Pulmonary artery endothelial cell (primary cell): ENCODE measurements around the gene TPST2. TPM values are rescaled to one million over a fixed set of nuclear protein-coding genes. Genes with fewer than 3 reads are reported as not detected.

Experiments
- DNase-seq: peaks from one replicate; pipeline ENCODE4 v3.0.0-alpha.2; 2011; ENCODE audit warnings: low read depth, low spot score
- total RNA-seq: library from RNA; depleted of rRNA; stranded (reverse); fragments of >200 nt; gene quantifications from 2 replicates; pipeline ENCODE4 v1.2.3, GENCODE V29; 2014

Gene TPST2
- total RNA-seq, 1 donor from 2014 or later, result 33.6 TPM

- no peak for DNase-seq
These were observed 21.1 kb upstream of the TPST2 start for GRCh38 chr22:26610996-26611395.

- DNase-seq, result no peak
These were observed 20.4 kb upstream of the TPST2 start for GRCh38 chr22:26610072-26610958.

DNA sequence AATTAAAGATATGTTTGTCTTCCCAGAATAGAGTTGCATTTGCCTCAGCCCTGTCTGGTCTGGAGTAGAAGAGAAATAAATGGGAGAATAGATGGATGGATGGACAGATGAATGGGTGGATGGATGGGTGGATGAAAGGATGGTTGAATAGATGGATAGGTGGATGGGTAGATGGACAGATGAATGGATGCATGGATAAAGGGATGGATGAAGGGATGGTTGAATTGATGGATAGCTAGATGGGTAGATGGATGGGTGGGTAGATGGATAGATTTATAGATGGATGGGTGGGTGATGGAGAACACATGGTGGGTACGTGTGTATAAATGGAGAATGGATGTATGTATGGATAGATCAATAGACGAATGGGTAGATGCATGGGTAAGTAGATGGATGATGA is 19.4 kb upstream of the TPST2 start:
- DNase-seq, result no peak

DNA sequence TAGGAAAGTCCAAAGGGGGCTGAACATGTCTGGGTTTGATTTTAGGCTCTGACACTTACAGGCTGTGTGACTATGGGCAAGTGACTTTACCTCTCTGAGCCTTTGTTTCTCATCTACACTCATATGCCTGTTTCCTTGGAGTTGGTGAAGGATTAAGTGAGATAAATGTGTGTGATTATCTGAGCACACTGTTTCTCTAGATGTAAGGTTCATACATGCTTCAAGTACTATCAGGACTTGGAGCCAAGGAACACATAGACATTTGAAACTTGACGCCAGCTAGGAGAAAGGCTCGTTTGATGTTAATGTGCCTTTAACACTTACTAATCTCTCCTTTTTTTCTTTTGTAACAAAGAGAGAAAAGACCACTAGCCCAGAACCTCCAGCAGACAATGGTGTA is 18.2 kb upstream of the TPST2 start:
- DNase-seq, result no peak

GRCh38 chr22:26606611-26607010 is 16.7 kb upstream of the TPST2 start:
- no peak for DNase-seq

DNA sequence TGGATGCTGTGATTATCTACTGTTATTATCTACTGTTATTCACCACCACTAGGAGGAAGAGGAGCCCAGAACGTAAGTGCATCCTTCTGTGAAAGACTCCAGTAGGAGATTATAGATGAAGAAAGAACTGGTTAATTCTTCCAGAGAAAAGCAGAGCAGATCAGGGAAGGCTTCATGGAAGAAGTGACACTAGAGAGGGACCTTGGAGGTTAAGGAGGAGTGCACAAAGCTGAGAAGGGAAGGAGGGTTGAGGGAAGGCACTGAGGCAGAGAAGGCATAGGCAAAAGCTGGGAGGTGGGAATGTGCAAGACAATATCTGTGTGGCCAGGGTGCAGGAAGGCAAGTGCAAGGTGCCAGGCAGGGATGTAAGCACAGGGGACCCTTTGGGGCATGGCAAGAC is 14.4 kb upstream of the TPST2 start:
- no peak for DNase-seq

GRCh38 chr22:26602127-26602526 is 12.2 kb upstream of the TPST2 start:
- DNase-seq, result no peak

- no peak for DNase-seq
These were observed 11.8 kb upstream of the TPST2 start for GRCh38 chr22:26601726-26602125.

DNA sequence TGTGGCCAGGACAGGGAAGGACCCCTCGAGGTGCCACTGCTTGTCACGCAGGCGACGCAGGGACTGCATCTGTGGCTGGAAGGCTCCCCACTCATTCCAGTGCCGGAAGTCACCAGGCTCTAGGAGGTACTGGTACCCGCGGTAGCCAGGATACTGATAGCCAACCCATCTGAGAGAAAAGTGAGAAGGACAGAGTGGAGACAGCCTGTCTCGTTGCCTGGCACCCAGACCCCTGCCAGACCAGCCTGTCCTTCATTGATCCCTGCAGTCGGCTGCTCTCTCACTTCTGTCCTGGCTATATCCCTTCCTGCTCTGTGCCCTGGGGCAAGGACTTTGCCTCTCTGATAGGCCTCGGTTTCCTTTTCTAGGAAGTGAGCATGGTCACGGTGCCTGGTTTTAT is 9.6 kb upstream of the TPST2 start:
- DNase-seq, result no peak

GRCh38 chr22:26597480-26597879 is 7.5 kb upstream of the TPST2 start:
- no peak for DNase-seq

DNA sequence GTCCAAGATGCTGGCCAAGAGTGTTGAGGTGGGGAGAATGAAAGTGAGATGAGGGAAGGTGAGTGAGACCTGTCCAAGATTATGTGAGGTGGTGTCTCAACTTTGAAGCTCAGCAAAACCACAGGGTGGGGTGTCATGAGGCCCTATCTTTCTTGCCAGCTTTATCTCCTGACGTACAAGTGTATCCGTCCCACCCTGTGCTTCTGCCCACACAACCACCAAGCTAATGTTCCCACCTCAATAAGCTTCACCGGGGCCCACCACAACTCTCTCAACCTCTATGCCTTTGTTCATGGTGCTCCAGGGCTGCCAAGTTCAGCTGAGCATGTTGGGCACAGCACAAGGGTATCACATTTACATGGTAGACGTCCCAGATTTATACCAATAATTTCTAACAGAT is 7.1 kb upstream of the TPST2 start:
- DNase-seq, result no peak

DNA sequence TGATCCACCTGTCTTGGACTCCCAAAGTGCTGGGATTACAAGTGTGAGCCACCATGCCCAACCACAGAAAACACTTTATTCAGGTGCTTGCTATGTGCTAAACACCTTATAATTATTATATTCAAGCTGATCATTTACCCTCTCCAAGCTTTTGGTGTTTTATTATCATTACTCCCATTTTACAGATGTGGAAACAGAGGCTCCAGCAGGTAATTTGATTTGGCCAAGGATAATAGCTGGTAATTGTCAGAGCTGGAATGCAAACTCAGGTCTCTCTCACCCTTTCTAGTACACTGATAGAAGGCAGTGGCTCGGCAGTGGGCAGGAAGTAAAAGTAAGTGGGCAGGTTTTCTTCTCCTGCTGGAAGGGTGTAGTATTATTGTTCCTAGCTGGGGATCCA is 3.8 kb upstream of the TPST2 start:
- DNase-seq, result no peak

GRCh38 chr22:26592421-26592891 is 2.5 kb upstream of the TPST2 start:
- no peak for DNase-seq

DNA sequence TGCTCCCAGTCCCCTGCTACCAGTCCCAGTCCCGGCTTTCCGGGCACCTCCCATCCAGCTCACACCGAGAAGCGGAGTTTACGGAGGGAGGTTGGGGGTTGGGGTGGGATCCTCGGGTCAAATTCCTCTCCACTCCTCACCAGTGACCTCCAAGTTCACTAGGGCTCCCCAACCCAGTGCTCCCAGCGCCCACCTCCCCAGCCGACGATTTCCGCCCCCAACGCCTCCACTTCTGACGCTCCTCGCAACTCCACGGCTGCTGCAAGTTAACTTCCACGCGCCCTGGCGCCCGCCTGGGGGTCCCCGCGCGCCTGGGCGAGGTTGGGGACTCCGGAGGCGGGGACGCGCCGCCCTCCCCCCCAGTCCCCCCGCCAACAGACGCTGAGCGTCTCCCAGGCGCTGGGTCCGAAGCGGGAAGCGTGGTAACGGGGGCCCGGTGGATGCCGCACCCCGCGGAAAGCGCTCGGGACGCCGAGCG is 526 bp downstream of the TPST2 start:
- DNase-seq, result no peak

DNA sequence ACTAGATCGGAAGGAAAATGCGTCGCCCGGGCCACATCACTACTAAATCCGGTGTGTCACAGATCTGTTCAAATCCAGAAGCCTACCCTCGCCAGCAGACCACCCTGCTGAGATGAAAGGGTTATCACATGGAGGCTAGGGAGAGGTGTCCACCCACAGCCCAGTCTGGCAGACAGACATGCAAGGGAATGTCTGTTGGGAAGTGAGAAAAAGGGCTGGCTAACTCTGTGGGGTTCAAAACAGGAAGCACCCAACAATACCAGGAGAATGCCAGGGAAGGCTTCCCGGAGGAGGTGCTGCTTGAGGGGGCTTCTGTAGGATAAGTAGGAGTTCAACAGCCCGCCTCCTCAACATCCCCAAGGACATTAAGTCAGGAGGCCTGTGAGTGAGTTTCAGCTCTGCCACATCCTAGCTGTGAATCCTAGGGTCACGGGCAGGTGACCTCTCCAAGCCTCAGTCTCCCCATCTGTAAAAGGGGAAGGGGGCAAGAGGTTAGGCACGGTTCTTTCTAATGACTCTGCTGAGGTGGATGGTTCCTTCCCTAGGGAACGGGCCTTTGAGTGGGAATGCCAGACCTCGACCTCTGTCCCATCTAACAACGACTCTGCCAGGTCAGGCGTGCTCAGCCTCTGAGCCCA is 1.1 kb downstream of the TPST2 start:
- no peak for DNase-seq

DNA sequence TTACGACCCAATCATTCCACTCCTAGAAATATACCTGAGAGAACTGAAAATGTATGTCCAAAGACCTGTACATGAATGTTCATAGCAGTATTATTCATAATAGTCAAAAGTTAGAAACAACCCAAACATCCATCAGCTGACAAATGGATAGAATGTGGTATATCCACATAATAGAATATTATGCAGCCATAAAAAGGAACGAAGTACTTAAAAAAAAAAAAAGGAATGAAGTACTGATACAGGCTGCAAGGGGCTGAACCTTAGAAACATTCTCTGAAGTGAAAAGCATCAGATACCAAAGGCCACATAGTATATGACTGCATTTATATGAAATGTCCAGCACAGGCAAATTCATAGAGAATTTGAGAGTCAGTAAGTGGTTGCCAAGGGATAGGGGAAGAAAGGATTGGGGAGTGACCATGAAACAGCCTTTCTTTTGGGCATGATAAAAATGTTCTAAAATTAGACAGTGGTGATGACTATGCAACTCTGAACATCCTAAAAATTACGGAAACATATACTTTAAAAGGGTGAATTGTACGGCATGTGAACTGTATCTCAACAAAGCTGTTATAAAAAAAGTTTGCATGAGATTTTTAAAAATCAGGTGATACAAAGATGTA is 1.8 kb downstream of the TPST2 start:
- no peak for DNase-seq

GRCh38 chr22:26586556-26587325 is 3.2 kb downstream of the TPST2 start:
- DNase-seq, result peak; percentile 78

GRCh38 chr22:26585104-26585790 is 4.7 kb downstream of the TPST2 start:
- peak; percentile 49 for DNase-seq

- no peak for DNase-seq
These were observed 5.9 kb downstream of the TPST2 start for GRCh38 chr22:26584010-26584409.

DNA sequence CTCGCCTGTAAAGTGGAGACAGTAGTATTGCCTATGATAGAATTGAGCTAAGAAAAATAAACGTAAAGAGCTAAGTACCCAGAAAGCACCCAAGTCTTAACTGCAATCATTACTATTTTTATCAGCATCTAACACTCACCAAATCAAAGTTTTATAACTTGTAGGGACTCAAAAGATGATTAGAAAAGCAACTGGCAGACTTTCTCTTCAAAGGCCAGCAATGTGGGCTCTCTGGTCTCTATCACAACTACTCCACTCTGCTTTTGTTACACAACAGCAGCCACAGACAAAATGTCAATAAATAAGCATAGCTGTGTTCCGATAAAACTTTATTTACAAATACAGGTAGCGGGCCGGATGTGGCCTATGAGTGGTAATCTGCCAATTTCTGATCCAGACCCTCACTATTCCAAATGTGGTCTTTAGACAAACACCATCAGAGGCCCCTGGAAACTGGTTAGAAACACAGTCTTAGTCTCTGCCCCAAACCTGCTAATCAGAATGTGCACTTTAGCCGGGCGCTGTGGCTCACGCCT is 8.2 kb downstream of the TPST2 start:
- no peak for DNase-seq

- no peak for DNase-seq
These were observed 8.9 kb downstream of the TPST2 start for GRCh38 chr22:26581026-26581425.
